Activated naive CD4-positive, alpha-beta T cell treated with Interleukin-2 at 50 U/mL for 16 hours (primary cell): Measurements from ENCODE around the gene MZT1.
"Not testable (repeated sequence)": the region's sequence is repeated elsewhere in the genome, so short reads cannot be mapped to it uniquely, and the experiment has no call there.

Experiments used
- DNase-seq: peaks from one replicate; pipeline ENCODE4 v3.0.0-alpha.2; 2020

MZT1 gene, protein sequence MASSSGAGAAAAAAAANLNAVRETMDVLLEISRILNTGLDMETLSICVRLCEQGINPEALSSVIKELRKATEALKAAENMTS

DNA sequence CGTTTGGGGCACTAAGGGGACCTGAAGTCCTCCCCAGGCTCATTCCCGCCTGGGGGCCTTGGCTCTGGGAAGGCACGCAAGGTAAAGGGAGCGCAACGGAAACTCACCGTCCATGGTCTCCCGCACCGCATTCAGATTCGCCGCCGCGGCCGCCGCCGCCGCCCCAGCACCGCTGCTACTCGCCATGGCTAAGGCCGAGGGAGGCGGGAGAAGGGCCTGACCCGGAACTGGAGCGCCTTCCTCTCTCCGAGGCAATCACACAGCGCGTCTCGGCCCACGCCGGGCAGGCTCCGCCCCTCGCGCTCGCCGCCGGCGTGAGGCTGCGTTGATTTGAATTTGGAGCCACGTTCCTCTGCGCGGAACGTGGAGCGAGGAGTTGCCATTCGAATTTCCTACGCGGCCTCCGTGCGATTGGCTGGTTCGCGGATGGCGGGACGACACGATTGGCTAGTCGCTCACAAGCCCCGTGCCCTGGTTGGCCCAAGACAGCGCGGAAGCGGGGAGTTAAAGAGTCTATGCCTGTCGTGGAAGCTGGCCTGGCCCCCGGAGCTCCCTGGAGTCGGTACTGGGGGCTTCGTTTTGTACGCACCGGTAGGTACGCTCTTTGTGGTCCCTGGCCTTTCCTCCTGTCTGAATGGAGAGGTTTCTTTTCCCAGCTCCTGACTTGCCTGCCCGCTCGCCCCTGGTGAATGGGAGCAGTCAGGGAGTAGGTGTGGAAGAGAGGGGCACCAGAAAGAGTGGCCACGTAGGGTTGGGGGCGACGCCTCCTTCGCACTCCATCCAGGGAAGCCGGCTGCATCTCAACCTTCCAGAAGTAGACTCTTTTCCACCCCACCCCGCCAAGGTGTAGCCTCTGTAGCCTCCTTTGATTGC is at the start of gene MZT1, which contains the start of gene BORA:
MZT1 (minus strand) TSS at position 213 of the 873 bp plus-strand sequence; CDS start at position 186, 27 bp downstream.
BORA (plus strand) TSS at position 507 of the 873 bp plus-strand sequence. CDS start 1,018 bp downstream, outside the sequence.
- peak; percentile 96 for DNase-seq

DNA sequence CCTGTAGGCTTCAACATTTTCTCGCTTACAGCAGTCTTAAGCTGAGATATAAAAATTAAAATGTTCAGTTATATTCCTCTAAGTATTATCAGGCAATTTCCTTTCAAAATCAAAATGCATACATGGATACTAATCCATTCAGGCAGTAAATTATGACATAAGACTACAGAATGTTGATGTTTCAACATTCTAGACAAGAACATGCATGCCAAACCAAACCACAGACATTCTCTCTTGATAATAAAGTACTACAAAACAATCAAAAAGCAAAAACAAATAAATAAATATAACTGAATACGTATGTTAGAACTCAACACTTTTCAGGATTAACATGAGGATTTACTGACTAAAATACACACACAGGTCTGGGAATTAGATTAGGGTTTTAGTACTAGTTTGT is 46.6 kb upstream of the MZT1 start:
- no peak for DNase-seq

DNA sequence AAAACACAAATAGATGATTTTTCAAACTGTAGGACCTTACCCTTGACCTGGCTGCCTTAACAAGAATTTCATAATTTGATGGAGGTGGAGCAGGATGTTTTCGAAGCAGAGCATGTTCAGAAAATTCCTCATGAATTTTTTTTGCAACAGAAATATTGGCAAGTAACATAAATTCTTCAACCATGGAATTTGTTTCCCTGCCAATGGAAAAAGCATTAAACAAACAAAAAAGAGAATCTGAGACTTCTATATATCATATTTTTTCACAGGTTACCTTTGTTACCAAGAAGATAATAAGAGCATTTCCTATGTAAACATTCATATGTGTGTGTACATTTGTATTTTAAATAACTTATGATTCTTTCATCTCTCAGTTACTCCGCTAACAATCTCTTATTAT is 36.0 kb upstream of the MZT1 start:
- DNase-seq: no peak

DNA sequence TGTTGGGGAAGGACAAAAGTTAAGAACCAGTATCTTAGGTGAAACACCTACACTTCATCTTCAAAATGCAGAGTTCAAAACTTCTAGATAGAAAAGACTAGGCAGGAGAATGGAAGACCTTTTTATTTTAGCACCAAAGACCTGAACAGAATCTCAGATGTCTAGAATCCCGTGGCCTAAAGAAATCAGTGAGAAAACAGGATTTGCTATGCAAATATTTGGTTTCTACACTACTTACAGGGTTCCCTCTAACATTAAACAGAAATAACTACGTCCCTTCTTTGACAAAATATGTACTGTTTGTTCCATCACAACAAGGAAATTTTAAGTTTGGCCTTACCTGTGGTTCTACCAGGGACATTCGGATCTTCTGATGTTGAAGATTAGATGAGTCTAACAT is 32.8 kb upstream of the MZT1 start:
- no peak for DNase-seq

DNA sequence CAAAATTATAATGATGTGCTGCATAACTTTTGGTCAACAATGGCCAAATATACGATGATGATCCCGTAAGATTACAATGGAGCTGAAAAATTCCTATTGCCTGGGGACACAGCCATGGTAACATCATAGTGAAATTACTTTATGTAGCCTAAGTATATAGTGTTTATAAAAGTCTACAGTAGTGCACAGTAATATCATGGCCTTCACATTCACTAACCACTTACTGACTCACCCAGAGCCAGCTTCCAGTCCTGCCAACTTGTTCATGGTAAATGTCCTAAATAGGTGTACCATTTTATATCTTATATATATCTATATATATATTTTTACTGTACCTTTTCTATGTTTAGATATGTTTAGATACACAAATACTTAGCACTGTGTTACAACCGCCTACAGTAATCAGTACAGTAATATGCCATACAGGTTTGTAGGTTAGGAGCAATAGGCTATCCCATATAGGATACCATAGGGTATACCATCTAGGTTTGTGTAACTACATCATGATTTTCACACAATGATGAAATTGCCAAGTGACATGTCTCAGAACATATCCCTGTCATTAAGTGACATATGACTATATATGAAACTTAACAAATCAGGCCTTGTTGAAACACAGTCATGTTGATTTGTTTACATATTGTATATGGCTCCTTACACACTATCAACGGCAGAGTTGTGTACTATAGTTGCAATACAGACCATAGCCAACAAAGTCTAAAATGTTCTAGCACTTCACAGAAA is 30.5 kb upstream of the MZT1 start:
- no peak for DNase-seq

DNA sequence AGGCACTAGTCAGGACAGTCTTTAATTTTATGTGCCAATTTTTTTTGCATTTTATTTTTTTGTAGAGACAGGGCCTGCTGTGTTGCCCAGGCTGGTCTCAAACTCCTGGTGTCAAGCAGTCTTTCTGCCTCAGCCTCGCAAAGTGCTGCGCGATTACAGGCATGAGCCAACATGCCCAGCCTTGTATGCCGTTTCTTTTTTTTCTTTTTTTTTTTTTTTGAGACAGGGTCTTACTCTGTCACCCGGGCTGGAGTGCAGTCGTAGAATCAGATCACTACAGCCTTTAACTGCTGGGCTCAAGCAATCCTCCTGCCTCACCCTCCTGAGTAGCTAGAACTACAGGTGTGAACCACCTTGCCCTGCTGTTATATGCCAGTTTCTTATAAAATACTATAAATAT is 26.7 kb upstream of the MZT1 start:
- no peak for DNase-seq

DNA sequence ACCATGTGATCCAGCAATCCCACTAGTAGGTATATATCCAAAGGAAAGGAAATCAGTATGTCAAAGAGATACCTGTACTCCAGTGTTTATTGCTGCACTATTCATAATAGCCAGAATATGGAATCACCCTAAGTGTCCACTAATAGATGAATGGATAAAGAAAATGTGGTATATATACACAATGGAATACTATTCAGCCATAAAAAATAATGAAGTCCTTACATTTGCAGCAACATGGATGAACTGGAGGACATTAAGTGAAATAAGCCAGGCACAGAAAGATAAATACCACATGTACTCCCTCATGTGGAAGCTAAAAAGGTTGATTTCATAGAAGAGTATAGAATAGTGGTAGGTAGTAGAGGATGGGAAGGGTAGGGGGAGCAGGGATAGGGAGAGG is 23.8 kb upstream of the MZT1 start:
- no peak for DNase-seq

DNA sequence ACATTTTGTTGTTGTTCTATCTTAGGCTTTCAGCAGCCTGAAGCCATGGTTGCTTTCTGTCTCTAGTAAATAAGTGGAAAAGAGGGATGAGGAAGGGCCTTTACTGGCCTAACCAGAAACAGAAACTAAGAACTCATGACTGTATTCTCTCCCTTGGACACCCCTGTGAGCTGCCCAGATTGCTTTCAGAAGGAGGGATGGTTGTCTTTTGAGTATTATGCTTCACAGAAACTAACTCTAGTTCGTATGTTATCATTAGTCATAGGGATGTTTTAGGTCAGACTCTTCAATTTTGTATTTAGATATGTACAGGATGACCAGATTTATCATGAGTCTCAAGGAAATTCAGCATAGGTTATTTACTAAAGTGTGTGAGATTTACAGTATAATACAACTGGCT is 17.8 kb upstream of the MZT1 start:
- no peak for DNase-seq

DNA sequence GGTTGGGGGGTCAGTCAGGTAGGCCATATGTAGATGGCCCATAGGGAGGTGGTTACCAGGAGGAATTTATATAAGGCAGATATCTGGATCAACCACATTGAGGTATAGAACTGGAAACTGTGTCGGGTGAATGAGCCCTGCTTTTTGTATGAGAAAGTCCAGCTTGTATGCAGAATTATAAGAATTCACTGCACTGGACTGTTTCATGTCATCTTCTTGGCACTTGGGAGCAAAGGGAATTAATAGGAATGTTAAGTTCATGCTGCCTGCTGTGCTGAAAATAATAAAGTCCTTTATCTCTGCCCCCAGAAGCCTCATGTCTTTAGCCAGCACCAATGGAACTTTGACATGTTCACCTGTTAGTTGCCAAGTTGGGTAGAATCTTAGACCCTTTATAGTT is 12.6 kb upstream of the MZT1 start:
- no peak for DNase-seq

DNA sequence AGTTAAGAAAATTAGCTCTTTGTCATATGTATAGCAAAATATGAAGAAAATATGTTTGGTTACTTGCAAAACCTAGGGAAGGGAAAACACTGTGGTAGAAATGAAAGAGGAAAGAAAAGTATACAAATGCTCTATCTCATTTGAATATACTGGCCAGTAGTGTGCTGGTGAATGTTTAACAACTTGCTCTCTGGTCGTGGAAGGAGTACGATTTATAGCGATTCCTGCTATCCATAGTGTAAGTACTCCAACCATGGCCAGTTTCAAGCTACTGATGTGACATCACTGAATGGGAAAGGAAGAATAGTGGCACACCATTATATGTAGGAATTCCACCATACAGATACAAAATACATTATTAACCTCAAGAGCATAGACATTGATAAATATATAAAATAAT is 9.6 kb upstream of the MZT1 start:
- no peak for DNase-seq

DNA sequence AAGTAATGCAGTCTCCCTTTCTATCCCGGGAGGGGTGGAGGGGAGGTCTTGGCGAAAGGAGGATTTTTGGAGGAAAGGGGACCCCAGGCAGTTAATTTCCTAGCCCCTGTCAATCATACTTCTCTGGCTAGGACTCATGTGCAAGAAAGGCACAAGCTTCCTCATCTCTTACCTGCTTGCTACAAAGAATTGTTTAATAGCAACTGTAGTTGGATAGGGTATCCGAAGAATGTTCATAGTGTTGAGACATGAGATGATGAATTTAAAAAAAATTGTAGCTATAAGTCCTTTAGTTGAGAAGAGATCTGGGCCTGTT is 819 bp upstream of the MZT1 start:
- no peak for DNase-seq

DNA sequence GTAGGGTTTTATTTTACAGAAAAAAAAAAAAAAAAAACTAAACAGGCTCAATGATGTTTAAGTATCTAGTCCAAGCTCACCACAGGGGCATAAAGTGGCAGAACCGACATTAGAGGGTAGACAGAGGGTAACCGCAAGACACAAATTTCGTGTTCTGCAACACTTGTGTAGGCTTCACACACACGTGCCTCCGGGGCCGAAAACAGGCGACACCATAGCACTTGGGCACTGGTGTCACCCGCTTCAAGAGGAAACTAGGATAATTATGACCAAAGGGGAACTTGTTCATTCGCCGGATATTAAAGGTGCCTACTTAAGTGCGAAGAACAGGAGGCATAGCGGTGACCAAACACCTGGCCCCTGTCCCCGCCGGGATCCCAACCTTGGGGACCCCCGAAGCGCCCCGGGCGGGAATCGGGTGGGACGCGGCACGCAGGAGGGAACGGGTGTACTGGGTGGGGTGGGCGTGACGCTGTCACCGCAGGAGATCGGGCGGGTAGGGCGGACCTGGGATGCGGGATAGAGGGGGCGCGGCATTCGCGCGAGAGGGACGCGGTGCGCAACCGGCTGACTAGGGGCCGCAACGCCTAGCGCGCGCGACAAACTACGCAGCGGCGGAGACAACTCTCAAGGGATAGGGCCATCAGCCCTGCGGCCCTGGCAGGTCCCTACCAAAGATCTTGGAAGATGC is 558 bp downstream of the MZT1 start:
- DNase-seq: peak; percentile 49

DNA sequence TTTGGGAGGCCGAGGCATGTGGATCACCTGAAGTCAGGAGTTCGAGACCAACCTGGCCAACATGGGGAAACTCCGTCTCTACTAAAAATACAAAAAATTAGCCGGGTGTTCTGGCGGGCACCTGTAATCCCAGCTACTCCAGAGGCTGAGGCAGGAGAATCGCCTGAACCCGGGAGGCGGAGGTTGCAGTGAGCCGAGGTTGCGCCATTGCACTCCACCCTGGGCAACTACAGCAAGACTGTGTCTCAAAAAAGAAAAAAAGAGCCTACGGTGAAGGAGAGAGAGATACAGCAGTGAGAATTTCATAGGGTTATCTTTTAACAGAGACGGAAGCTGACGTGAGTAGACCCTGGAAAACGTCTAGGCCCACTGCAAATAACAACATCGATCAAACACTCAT is 1.2 kb downstream of the MZT1 start:
- not testable (repeated sequence) for DNase-seq

DNA sequence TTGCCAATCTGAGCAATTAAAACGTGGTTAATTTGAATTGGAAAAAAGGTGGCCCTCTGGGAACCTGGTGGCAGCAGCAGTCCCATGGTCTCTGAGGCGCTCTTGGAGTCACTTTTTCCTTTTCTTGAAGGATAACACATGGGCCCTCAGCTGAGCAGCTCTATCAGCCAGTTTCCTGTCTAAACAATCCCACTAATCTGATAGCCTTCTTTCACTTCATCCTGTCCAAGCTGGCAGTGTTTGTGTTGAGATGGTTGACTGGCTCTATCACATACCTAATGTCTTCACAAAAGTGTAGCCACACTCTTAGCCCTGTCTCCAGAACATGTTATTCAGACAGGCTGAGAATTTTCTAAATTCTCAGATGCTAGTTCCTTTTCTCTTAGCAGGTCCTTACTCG is 10.7 kb downstream of the MZT1 start:
- no peak for DNase-seq

DNA sequence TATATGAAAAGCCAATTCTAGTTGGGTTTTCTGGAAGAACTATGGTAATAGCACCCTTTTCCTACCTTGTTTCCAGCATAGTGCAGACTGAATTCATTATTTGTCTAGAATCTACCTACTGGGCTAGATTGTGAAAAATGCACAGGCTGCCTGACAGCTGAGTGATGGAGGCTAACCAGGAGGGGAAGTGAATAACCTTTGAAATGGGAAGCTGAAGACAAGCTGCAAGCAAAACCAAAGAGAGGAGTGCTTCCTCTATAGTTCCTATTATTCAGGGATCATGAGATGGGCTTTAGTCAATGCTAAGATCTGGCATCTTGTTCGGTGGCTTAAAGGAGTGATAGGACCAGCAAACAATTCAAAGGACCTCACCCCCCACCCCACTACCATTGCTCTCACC is 26.9 kb downstream of the MZT1 start:
- DNase-seq: no peak

DNA sequence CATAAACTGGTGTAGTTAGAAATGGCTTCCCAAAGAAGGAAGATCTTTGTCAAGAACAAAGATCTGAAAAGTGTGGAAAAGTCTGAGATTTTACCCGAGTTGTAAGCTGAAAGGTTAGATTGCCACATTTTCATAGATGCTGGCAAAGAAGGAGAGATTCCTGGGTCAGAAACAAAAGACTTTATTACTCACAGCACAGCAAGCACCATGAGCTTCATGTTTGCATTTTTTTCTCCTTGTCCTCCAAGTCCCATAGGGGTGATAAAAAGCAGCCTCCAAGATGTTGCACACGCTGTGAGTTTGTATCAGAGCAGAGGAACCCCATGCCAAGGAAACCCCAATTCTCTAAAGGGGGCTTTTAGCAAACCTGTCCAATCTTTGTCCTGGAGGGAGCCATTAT is 29.3 kb downstream of the MZT1 start:
- DNase-seq: no peak

DNA sequence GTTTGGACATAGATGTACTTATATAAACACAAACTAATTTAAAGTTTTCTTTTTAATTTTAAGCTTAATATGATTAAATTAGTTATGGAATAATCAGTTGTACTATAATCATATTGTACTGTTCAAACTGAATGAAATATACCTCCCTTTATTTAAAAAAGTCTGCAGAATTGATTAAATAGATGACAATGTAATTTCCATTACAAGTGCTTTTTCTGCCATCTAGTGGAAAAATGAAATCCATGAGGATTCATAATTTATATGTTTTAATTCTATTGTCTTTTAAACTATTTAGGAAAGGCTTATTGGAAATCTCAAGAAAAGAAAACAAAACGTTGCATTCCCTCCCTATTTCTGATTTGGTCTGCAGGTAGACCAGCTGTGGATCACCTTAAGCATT is 30.9 kb downstream of the MZT1 start:
- DNase-seq: no peak

DNA sequence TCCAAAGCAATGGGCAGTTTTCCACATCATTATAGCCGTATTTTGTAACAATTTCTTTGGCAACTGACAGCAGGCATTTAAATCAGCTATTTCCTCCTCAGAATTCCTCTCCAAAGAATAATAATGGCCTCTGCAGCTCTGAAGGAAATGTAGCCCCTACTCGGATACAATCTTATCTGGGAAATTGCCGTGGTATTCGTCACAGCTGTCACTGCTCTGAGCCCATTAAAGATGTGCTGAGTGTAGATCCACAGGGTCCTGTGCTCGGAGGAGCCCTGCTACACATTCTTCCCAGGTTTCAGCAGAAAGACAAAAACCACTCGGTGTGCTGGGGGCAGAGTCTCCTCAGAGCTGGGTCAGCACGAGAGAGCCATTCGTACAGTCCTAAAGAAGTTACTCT is 33.1 kb downstream of the MZT1 start:
- DNase-seq: no peak

DNA sequence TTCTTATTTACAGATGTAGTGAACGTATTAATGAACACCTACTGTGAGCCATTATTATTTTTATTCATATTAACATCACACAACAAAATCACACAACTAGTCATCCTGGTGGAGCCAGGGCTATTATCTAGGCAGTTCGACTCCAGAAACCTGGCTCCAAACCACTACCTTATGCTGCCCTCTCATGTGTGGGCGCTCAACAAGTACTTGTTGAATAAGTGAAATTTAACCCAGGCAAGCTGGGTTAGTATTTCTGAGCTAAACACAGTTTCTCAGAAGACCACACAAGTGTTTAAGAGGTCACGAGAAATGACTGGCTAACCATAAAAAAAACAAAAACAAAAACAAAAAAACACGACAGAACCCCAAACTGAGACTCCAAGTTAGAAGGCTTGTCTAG is 33.6 kb downstream of the MZT1 start:
- DNase-seq: no peak

DNA sequence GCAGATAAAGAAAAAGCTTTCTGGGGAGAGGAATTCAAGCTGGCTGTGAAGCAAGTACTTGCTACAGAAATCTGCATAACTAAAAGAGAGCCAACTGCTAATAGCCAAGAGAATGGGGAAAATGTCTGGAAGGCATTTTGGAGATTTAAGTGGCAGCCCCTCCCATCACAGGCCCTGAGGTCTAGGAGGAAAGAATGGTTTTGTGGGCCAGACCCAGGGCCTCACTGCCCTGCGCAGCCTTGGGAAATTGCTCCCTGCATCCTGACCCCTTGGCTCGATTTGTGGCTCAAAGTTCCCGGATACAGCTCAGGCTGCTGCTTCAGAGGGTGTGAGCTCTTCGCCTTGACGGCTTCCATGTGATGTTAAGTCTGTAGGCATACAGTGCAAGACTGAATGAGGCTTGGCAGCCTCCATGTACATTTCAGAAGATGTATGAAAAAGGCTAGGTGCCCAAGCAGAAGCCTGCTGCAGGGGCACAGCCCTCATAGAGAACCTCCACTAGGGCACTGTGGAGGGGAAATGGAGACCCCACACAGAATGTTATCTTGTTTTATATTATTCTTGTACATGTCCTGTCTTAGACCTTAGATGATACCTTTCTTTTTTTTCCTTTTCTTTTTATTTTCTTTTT is 34.4 kb downstream of the MZT1 start:
- DNase-seq: no peak

DNA sequence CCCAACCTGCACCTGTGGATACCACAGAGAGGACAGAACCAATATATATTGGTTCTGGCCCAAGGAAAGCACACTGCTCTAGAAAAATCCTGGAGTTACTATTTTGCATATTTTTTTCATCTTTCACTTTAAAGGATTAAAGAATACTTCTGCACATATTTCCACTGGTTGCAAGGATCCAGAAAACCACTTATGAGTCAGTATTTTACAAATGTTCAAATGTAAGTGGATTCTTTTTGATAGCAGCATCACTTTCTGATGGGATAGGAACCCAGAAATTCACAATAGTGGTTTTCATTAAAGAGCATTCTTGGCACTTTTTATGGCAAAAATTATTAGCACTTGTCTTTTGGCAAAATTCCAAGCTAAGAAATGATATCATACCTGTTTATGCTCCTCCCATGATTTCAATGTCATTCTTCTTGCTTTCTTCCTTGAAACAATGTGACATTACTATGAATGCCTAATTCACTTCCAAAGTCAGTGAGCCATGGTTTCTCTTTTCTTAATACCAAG is 38.2 kb downstream of the MZT1 start:
- no peak for DNase-seq

DNA sequence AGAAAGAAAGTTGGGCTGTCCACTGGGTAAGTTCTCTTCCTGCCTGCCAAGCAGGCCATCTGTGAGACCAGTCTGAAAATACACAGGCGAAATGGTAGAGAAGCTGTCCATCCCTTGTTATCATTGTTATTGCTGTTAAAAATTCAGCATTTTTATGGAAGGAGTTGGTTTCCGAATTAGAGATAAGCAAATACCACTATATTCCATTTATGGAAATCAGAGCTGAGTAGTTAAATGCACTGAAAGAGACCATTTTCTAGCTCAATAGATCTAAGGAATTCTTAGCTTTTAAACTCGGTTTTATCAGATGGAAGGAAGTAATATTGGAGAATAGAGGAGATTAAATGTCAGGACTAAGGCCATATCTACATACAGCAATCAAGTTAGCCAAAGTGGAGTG is 40.7 kb downstream of the MZT1 start:
- no peak for DNase-seq

DNA sequence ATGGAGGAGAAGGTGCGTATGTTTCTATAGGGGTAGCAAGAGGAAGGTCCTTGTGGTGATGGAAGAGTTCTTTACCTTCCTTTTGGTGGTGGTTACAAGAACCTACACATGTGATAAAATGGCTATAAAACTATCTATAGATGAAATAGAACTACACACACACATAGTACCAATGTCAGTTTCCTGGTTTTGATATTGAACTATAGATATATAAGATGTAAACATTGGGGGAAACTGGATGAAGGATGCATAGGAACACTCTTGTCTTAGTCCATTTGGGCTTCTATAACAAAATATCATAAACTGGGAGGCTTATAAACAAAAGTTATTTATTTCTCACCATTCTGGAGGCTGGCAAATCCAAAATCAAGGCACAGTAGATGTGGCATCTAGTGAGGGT is 47.1 kb downstream of the MZT1 start:
- no peak for DNase-seq
